Measurements from ENCODE around the gene VWDE.
"Not testable (repeated sequence)": the region's sequence is repeated elsewhere in the genome, so short reads cannot be mapped to it uniquely, and the experiment has no call there.

Gene VWDE

DNA sequence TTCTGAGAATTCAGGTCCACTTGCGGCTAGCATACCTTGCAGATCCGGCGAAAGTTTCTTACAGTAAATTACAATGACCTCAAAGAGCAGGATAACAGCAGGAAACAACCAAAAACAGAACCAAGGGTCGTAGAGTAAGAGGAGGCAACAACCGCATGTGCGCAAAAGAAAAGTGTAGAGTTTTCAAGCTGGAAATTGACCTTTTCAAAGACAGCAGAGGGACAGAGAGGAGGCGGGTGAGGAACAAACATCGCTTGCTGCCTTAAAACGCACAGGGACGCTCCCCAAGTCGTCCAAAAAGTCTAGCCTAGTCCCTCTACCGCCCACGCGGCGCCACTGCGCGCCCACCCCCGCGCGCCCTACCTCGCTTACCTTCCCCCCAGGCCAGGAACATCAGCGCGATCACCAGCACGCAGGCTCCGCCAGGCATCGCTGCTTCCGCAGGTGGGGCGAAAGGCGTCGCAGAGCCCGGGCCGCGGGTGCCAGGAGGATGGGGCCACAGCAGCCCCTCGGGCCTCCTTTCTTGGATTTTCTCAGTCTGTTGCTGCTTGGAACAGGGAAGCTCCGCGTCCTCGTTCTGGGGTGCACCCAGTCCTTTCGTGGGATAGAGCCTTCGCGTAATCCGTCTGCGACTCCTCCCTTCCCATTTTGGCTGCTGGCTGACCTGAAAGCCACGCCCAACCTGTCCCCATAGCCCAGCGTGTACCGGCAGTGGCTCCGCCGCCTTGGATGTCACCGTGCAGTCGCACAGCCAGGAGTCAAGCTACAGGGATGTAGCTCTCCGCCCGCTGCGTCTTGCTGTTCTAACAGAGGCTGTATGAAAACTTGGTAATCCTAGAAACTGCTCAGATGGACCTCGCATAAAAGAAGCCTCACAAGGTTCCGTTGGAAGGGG, at the start of gene VWDE:
Gene VWDE, minus strand, starts transcription at position 579 of the 895 bp plus-strand sequence. Its CDS starts 149 bp downstream, at position 430.
- peak; percentile 66 for DNase-seq

DNA sequence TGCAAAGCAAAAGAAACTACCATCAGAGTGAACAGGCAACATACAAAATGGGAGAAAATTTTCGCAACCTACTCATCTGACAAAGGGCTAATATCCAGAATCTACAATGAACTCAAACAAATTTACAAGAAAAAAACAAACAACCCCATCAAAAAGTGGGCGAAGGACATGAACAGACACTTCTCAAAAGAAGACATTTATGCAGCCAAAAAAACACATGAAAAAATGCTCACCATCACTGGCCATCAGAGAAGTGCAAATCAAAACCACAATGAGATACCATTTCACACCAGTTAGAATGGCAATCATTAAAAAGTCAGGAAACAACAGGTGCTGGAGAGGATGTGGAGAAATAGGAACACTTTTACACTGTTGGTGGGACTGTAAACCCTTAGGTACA, 49.5 kb upstream of the VWDE start:
- not testable (repeated sequence) for DNase-seq

DNA sequence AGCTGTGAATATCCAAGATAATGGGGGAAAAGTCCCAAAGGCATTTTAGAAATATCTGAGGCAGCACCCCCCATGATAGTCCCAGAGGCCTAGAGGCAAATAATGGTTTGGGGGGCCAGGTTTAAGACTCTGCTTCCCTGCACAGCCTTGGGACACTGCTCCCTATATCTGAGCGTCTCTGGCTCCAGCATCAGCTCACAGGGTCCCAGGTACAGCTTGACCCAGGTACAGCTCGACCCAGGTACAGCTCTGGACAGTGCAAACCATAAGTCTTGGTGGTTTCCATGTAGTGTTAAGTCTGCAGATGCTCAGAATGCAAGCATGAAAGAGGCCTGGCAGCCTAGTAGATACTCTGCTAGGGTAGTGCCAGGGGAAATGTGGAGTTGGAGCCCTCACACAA, 47.0 kb upstream of the VWDE start:
- DNase-seq, result no peak

DNA sequence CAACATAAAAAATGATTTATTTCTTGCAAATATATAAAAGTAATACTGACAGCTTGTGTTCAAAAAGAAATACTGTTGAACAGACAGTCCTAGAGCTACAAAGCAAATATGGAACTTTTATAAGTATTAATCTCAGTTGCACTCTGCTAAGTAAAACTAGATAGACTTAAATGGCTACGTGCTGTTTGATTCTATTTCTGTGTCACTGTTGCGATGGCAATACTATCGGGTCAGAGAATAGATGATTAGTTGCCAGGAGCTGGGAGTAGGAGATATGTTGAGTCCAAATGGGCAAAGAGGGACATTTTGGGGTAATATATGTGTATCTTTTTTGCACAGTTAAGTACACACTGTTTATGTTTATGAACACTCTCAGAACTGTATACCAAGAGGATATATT, 41.1 kb upstream of the VWDE start:
- DNase-seq, result no peak

DNA sequence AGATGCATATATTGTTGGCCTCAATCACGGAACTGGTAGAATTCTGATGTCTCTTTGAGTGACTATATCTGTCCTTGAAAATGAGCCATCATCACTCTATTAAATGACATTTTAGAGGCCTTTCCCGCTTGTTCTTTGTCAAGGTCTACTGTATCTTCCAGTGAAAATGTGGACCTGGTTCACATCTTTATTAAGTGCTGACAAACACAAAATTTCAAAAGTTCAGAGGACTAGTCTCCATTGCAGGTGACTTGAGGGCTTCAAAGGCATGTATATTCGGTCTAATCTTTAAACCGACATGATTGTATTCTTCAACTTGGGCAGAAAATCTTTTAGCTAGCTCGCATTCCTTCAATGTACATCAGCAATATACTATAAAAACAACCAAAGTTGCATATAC, 36.6 kb upstream of the VWDE start:
- DNase-seq, result no peak

DNA sequence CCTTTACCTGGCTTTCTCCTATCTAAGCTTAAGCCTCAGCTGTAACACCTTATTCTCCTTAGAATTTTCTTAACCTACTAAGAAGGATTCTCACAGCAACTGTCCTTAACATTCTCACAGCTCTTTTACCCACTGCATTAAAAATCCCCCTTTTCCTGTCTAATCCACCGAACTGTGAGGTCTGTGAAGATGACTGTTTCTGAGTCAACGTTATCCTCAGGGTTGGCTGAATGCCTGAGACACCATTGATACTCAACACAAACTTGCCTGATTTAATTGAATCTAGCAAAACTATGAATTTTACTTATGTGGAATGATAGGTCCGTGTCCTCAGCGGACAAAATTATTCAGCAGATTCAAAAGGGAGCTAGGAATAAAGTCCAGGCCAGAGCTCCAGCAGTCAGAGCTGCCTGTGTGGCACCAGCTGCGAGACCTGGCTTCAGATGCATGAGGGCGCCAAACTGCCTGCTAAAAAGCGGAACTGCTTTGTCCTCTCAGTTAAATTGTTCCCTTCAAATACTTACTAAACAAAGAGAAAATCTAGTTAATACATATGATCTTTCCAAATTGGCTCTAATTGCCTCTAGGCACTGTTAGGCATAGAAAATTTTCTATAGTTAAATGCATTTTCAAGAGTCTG, 33.4 kb upstream of the VWDE start:
- no peak for DNase-seq

DNA sequence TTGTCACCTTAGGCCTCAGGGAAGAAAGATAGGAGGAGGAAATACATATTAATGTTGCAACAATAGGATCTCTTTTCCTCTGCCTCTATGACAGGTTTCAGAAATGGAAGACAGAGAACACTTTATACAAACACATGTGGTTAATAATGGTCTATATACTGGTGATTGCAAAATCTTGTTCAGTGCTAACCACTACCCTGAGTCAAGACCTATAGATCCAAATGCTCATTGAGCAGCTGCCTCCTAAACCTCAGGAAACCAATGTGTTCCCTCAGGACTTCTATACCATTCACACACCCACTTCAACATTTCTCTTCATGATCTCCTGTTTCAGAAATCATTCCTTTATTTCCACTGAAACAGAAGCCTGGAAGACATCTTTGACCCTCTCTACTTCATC, 32.5 kb upstream of the VWDE start:
- DNase-seq, result no peak

DNA sequence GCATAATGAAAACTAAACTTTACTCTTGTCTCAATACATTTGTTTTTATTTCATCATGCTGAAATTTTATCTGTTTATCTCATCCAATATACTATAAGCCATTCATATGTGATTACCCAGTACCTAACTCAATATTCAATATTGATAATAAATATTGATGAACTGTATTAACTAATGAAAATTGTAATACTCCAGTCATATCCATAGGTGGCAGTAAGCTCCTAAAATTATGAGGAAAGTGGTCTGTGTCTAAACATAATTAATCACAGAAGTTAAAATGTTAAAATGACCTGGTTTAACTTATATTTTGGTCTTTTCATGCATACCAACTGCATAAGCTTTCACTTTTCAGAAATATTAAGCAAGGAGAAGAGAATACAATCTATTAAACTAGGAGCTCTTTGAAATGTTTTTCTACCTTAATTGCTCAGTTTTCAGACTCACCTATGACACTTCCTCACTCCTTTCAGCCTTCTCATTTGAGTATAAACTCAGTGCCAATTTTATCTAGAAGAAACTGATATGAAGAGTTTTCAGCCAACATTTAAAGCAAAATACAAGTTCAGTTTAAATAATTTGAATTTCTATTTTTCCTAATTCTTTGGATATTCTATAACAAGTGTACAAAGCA, 30.5 kb upstream of the VWDE start:
- no peak for DNase-seq

DNA sequence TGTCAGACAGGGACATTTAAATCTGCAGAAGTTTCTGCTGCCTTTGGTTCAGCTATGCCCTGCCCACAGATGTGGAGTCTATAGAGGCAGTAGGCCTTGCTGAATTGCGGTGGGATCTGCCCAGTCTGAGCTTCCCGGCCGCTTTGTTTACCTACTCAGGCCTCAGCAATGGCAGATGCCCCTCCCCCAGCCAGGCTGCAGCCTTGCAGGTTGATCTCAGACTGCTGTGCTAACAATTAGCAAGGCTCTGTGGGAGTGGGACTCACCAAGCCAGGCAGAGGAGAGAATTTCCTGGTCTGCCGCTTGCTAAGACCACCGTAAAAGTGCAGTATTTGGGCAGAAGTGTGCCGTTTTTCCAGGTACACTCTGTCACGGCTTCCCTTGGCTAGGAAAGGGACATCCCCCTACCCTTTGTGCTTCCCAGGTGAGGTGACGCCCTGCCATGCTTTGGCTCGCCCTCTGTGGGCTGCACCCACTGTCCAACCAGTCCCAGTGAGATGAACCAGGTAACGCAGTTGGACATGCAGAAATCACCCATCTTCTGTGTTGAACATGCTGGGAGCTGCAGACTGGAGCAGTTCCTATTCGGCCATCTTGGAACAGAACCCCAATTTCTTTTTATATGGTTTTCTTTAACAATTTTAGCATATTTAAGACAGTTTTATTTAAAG, 28.4 kb upstream of the VWDE start:
- DNase-seq, result no peak

DNA sequence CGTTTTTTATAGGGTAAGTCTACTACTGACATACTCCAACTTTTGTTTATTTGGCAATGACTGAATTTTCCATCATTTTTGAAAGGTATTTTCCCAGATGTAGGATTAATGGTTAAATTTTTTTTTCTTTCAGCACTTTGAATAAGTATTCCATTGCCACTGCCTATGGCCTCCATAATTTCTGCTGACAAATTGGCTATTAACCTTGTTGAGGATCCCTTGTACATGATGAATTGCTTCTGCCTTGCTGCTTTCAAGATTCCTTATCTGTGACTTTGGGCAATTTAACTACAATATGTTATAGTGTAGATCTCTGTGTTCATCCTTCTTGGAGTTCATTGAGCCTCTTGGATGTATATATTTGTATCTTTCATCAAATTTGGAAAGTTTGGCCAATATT, 21.6 kb upstream of the VWDE start:
- DNase-seq, result no peak

DNA sequence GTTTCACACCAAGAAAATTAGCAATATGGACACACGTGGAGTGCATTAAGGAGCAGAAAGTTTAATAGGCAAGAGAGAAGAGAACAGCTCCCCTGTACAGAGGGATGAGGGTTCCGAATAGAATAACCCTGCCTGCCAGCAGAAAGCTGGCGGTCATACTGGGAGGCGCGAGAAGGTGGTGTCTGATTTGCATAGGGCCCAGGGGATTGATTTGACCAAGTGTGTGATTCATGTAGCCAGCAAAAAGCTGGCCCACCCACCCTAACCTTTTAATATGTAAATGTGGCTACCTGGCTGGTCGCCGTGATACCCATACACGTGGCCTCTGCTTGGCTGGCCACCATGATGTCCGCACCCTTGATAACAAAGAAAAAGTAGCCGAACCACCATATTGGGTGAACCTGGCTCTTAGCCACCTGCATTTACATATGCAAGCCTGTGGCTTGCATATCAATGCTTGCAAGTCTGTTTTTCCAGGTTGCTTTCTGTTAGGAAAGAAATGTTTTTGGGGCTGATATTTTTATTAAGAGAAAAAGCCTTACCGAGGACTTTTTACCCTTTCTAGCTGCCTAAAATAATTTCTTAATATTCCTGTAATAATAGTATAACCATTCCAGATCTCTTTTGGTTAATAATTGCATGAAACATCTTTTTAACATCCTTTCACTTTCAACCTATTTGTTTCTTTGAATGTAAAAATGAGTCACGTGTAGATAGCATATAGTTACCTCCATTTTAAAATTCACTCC, 20.5 kb upstream of the VWDE start:
- no peak for DNase-seq

DNA sequence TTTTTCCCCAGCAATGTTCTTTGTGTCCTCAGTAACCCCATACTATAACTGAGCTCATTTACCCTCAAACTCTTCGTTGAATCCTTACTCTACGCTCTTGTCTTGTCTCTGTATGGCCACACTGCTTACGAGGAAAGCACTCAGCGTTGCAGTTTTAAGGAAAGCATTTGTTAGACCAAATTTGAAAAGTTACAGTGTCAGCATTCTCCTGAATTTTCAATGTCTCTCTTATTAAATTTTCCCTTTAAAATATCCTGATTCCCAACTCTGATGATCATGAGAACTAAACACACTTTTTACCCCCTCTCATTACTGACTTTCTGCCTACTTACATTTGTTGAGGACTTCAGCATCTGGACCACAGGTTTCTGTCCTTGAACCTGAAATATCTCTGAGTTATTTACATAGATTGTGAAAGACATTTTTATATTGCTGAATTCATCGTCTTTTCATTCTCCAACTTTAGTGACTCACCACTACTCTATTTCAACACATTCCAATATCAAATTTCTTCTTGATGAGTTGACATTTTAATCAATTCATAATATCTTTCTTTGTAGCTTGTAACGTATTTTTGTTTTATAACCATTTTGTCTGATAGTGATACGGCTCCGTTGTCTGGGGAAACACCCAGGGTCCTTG, 19.8 kb upstream of the VWDE start:
- no peak for DNase-seq

DNA sequence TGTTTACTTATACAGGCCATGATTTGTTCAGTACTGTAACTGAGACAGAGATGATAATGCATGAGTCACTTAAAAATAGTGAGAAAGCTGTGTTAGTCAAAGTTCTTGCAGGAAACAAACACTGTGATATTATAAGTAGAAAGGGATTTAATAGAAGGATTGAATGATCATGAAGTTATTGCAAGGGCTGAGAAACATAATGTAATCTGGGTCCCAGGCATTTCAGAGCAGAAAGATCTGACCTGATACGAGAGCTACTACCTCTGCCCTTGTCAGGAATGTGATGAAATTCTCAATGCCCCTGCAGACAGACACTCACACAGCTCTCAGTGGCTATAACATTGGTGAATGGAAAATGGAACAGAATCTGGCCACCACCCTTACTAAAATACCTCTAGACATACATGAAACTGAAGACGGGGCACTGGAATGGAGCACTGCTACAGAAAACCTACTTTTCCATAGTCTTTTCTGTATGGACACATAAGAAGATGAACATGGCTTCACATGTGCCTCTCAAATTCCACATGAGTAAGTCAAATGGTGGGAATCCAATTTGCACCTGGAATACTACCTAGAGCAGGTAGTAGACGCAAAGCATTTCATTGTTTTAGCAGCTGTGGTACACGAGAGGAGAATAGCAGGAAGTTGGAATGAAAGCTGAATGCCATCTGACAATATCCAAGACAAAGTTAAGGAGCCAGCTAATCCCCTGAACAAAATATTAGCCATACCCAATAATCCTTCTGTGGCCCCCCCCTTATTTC, 19.1 kb upstream of the VWDE start:
- no peak for DNase-seq

DNA sequence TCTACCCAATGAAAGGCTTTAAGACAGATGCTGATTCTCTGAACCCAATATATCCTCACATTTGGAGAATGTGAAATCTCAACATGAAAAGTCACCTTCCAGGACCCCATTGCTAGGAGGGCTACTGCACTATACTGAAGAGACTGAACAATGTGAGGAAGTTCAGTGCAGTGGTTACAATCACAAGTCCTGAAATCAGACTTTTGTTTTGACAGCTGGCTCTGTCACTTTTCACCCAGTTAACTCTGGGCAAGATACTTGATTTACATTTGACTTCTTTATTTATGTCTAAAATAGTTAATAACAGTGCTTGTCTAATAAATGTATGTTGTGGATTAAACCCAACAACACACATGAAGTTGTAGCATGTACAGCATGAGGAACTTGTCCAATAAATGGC, 14.8 kb upstream of the VWDE start:
- DNase-seq, result no peak

DNA sequence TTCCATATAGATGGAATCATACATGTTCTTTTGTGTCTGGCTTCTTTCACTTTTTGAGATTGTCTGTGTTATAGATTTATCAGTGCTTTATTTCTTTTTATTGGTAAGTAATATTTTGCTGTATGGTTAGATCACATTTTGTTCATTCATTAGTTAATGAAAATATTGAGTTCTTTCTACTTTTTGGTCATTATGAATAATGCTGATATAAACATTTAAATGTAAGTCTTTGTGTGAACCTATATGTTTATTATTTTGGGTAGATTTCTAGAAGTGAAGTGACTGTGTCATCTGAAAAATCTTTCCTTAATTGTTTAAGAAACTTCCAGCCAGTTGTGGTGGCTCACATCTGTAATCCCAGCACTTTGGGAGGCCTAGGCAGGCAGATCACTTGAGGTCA, 11.4 kb upstream of the VWDE start:
- DNase-seq, result no peak

DNA sequence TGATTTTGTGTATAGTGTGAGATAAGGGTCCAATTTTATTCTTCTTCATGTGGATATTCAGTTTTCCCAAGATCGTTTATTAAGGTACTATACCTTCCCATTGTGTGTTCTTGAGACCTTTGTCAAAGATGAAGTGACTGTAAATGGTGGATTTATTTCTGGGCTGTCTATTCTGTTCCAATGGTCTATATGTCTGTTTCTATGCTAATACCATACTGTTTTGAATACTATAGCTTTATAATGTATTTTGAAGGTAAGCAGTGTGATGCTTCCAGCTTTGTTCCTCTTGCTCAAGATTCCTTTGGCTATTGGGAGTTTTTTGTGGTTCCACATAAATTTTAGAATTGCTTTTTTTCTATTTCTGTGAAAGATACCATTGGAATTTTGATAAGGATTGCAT, 8.7 kb upstream of the VWDE start:
- no peak for DNase-seq

DNA sequence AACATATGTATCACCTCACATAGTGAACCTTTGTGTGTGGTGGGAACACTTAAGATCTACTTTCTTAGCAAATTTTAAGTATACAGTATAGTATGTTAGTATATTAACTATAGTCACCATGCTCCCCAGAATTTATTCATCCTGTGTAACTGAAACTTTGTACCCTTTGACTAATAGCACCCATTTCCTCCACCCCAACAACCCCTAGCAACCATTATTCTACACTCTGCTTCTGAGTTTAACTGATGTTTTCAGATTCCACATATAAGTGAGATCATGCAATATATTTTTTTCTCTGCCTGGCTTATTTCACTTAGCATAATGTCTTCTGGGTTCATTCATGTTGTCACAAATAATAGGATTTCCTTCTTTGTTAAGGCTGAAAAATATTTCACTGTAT, 6.9 kb upstream of the VWDE start:
- no peak for DNase-seq

DNA sequence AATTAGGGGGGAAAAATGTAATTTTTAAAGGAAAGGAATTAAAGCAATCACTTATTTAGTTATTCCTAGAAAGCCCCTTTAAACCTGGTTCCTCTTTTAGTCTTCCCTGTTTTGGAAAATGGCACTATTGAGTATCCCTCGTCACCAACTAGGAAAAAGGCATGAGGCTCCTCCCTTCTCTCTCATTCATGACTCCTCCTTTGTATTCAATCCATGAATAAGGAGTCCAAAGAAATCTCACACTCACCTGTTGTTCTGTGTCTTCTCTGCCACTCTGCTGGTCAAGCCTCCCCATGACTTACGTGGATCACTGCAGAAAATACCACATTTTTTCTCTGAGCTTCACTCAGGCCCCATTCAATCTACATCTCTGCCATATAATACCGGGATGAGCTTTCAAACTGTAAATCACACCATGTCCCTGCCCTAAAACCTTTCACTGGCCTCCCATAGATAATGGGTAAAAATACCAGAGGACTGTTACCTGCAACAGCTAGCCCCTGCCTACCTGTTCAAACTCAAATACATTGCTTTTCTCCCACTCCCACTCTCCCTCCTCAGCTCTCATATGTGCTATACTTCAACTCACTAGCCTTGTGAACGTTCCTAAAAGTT, 5.5 kb upstream of the VWDE start:
- no peak for DNase-seq

DNA sequence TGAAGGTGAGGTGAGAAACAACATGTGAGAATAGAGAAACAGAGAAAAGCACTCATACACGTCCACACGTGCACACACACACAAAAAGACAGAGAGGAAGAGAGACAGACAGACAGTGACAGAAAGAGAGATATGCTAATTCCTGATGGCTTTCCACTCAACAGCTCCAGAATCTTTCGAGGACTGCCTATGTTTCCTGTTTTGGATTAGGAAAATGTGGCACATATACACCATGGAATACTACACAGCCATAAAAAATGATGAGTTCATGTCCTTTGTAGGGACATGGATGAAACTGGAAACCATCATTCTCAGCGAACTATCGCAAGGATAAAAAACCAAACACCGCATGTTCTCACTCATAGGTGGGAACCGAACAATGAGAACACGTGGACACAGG, 4.0 kb upstream of the VWDE start:
- not testable (repeated sequence) for DNase-seq

DNA sequence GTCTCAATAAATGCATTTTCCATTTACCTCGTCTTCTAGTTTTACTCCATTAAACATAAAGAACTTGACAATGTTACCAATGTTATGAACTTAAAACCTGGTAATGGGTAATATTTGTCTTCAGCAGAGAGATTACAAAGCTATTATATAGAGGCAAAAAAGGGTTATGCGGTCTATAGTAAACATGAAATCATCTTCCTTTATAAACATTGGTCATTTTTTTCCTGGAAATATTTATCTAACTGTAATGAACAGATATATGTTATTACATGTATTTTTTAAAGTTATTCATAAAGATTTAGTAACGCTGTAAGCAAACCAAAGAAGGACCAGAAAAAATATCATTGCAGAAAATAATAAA, 1.3 kb downstream of the VWDE start:
- DNase-seq, result no peak
